Fibroblast of lung (primary cell): ENCODE measurements around the gene CCDC51. TPM values are rescaled to one million over a fixed set of nuclear protein-coding genes. Genes with fewer than 3 reads are reported as not detected.

ENCODE experiments used
- DNase-seq, 2 donors: peaks; one replicate each; pipeline versions ENCODE4 v3.0.0 to v3.0.0-alpha.2; 2010; ENCODE audit warnings: low read depth in 2 of 2
- H2AFZ ChIP-seq: 2 replicates; pipeline ENCODE4 v1.5.1; 2012; ENCODE audit warnings: low read length, control low read depth, inconsistent platforms
- H3K27ac ChIP-seq: 2 replicates; pipeline ENCODE4 v1.5.1; 2011; ENCODE audit warnings: low read length, control low read depth; ENCODE audit not compliant: insufficient read depth
- H3K27me3 ChIP-seq: 2 replicates; pipeline ENCODE4 v1.5.1; 2011; ENCODE audit warnings: mild to moderate bottlenecking, low read length; ENCODE audit not compliant: control insufficient read depth, insufficient read depth
- H3K36me3 ChIP-seq: 2 replicates; pipeline ENCODE4 v1.5.1; 2011; ENCODE audit warnings: low read length; ENCODE audit not compliant: control insufficient read depth, insufficient read depth
- H3K4me1 ChIP-seq: 2 replicates; pipeline ENCODE4 v1.5.1; 2011; ENCODE audit warnings: low read length; ENCODE audit not compliant: control insufficient read depth, insufficient read depth; ENCODE audit errors: extremely low read depth
- H3K4me2 ChIP-seq: 2 replicates; pipeline ENCODE4 v1.5.1; 2011; ENCODE audit warnings: low read length, control low read depth; ENCODE audit not compliant: insufficient read depth; ENCODE audit errors: extremely low read depth
- H3K4me3 ChIP-seq, 4 experiments: fragments of 200-600 bp in 1 of 4; sonication (generic) in 1 of 4; replicated peaks in 1 of 4; 2 replicates each; pipeline ENCODE4 v1.5.1; 2011 to 2016; ENCODE audit warnings: low read length in 4 of 4, low read depth in 3 of 4, mild to moderate bottlenecking in 3 of 4, control low read depth in 2 of 4, inconsistent platforms in 1 of 4, mixed read lengths in 1 of 4; ENCODE audit not compliant: insufficient read depth in 1 of 4; ENCODE audit errors: control extremely low read depth in 1 of 4
- H3K79me2 ChIP-seq: 2 replicates; pipeline ENCODE4 v1.5.1; 2012; ENCODE audit warnings: mild to moderate bottlenecking, low read length, inconsistent platforms; ENCODE audit not compliant: control insufficient read depth, insufficient read depth
- H3K9ac ChIP-seq: 2 replicates; pipeline ENCODE4 v1.5.1; 2011; ENCODE audit warnings: mild to moderate bottlenecking, low read length, control low read depth; ENCODE audit not compliant: insufficient read depth
- H3K9me3 ChIP-seq: 2 replicates; pipeline ENCODE4 v1.5.1; 2012; ENCODE audit warnings: low read depth, low read length; ENCODE audit not compliant: control insufficient read depth, insufficient read depth
- H4K20me1 ChIP-seq: 2 replicates; pipeline ENCODE4 v1.5.1; 2011; ENCODE audit warnings: low read length; ENCODE audit not compliant: control insufficient read depth, insufficient read depth; ENCODE audit errors: extremely low read depth
- EZH2 ChIP-seq: IDR thresholded peaks from 2 replicates; pipeline ENCODE4 v1.5.1; 2012; ENCODE audit warnings: low read length, control low read depth, mild to moderate bottlenecking; ENCODE audit errors: missing control alignments
- polyA plus RNA-seq, 2 donors: library from polyadenylated mRNA; depleted of rRNA in 1 of 2; stranded (reverse) in 1 of 2; unstranded in 1 of 2; fragments of >200 nt; gene quantifications; 2 replicates each; pipeline ENCODE4 v1.2.1, GENCODE V29; 2011 to 2012; ENCODE audit warnings: missing spikeins in 1 of 2
- total RNA-seq: library from RNA; depleted of rRNA; stranded (reverse); fragments of >200 nt; gene quantifications from 2 replicates; pipeline ENCODE4 v1.2.1, GENCODE V29; 2014
- TF ChIP-seq, protein P1 (sequence below), 2 donors: IDR thresholded peaks in 1 of 2; conservative IDR thresholded peaks in 1 of 2; 1 replicate in 1 of 2; 2 replicates in 1 of 2; pipeline ENCODE4 v1.5.1; 2011 to 2012; ENCODE audit warnings: low read length in 2 of 2, control low read depth in 1 of 2, inconsistent platforms in 1 of 2, low read depth in 1 of 2, mild to moderate bottlenecking in 1 of 2

CCDC51 gene
- total and polyA plus RNA-seq, 2 donors (not counting 1 experiment from before 2014, with no cell fraction given) = 11.9 to 27.2 TPM

DNA sequence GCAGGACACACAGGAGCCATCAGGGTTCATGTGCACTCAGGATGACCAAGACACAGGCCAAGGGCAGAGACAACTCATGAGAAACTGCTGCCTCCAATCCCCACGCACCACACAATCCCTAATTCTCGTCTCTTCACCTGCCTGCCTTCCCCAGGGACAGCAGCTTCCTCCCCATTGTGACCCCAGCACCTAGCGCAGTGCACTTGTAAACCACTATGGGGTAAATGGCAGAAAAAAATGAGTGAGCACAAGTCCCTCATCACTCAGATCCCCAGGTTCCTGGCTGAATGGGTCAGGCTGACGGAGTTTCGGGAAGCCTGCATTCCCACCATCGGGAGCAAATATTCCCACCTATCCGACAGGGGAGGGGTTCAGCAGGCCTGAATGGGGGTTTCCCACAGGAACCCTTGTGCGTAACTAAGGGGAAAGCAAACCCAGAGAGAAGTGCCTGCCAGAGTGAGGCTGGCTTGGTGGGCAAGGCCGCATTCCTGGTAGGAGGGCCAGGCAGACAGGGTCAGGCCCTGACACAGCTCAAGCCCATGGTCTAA lies 28.8 kb downstream of the CCDC51 start:
- Histone ChIP-seq H3K9me3 (no peaks in the 10 kb centered on the region), H3K4me3 (no peak overlapping the region), H3K36me3 (peaks cover 17% of the 10 kb centered on the region), H3K4me2 (no peak overlapping the region), H3K4me1 (no peaks in the 10 kb centered on the region), H3K27ac (no peak overlapping the region), H4K20me1 (no peaks in the 10 kb centered on the region), H3K79me2 (no peaks in the 10 kb centered on the region), H3K9ac (no peak overlapping the region), H2AFZ (no peak overlapping the region), H3K27me3 (no peaks in the 10 kb centered on the region)
- DNase-seq = no peak
- TF ChIP-seq EZH2 = no peak
- TF ChIP-seq, protein P1, sequence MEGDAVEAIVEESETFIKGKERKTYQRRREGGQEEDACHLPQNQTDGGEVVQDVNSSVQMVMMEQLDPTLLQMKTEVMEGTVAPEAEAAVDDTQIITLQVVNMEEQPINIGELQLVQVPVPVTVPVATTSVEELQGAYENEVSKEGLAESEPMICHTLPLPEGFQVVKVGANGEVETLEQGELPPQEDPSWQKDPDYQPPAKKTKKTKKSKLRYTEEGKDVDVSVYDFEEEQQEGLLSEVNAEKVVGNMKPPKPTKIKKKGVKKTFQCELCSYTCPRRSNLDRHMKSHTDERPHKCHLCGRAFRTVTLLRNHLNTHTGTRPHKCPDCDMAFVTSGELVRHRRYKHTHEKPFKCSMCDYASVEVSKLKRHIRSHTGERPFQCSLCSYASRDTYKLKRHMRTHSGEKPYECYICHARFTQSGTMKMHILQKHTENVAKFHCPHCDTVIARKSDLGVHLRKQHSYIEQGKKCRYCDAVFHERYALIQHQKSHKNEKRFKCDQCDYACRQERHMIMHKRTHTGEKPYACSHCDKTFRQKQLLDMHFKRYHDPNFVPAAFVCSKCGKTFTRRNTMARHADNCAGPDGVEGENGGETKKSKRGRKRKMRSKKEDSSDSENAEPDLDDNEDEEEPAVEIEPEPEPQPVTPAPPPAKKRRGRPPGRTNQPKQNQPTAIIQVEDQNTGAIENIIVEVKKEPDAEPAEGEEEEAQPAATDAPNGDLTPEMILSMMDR (conservative IDR thresholded peaks at IDR 0.05 in 1 of 2, IDR thresholded peaks at IDR 0.05 in 1 of 2; ENCODE audit: low read depth in 1 of 2, low read length in 2 of 2) = no peak

DNA sequence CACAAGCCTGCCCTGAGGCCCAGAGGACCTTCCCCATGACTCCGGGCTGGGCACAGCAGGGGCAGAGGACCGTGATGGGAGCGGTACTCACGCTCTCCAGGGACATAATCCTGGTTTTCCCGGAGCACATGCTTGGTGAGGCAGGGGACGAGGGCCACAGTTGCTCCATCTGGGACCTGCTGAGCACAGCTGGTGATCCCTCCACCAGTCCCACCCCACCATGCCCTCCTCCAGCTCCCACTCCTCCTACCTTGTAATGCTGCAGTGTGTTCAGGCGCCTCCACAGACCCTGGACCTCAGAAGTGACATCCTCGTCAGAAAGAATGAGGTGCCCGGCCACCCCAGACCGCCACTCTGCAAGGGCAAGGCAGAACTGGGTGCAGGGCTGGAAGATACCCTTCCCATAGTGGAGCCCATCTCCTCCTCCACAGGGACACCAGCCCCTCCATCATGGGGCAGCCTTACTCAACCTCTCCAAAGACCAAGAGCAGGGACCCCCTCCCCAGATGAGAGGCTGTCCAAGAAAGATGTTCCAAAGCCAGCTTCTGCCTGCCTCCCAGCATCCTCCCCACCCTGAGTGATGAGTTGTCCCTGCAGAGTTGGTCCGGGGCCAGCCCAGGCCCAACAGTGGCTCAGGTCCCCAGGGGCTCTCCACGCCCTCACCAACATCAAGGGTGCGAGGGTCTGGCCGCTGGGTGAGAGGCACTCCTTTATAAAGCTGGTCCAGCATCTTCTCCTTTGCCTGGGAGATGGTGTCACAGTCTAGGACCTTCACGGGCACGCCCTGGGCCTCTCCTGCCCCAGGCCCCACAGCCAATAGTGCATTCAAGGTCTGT lies 29.5 kb downstream of the CCDC51 start:
- no peak for DNase-seq
- Histone ChIP-seq H2AFZ (no peak overlapping the region), H3K4me1 (no peaks in the 10 kb centered on the region), H3K36me3 (peaks cover 14% of the 10 kb centered on the region), H3K9ac (no peak overlapping the region), H4K20me1 (no peaks in the 10 kb centered on the region), H3K79me2 (no peaks in the 10 kb centered on the region), H3K4me2 (no peak overlapping the region), H3K9me3 (no peaks in the 10 kb centered on the region), H3K27ac (no peak overlapping the region), H3K4me3 (no peak overlapping the region), H3K27me3 (no peaks in the 10 kb centered on the region)
- TF ChIP-seq, protein P1 (conservative IDR thresholded peaks at IDR 0.05 in 1 of 2, IDR thresholded peaks at IDR 0.05 in 1 of 2; ENCODE audit: low read depth in 1 of 2, low read length in 2 of 2) = no peak
- TF ChIP-seq EZH2 = no peak

DNA sequence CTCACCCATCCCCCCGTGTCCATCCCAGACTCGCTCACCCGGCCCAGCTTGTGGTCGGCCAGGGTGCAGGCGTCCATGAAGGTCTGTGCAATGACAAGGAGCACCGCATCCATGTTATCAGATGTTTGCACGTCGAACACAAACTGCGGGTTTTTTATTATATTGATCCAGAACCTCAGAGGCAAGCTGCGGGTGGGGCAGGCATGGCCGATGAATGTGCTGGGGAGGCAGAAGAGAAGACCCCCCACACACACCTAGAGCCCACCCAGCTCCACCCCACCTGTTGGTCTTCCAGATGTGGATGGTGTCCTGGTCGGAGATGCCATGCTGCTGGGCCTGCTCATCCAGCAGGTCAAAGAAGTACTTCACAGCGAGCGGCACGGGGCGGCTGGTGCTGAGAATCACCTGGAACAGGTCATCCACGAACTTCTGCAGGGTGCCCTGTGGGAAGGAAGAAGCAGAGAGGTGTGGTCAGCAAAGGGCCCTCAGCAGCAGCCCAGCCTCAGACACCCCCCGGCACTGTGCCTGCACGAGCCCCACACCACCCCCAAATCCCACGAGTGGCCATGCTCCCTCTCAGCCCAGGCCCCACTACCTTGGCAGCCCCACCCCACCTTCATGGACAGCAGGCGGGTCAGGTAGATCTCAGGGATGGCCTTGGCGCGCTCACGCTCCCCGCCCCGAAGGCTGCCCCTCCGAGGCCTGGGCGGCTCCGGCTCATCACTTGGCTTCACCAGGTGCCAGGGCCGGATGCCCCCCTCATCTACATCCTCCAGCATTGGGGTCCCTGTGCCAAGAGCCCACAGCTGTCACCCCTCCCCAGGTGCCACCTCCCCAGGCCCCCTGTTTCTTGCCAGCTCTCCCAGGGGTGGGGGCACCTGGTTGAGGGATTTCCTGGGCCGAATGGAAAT lies 30.4 kb downstream of the CCDC51 start:
- Histone ChIP-seq H3K9ac (no peak overlapping the region), H3K79me2 (no peaks in the 10 kb centered on the region), H3K9me3 (no peaks in the 10 kb centered on the region), H3K36me3 (peaks cover 11% of the 10 kb centered on the region), H2AFZ (no peak overlapping the region), H3K4me1 (no peaks in the 10 kb centered on the region), H3K27me3 (no peaks in the 10 kb centered on the region), H4K20me1 (no peaks in the 10 kb centered on the region), H3K4me2 (no peak overlapping the region), H3K27ac (no peak overlapping the region), H3K4me3 (no peak overlapping the region)
- no peak for TF ChIP-seq EZH2
- TF ChIP-seq, protein P1 (conservative IDR thresholded peaks at IDR 0.05 in 1 of 2, IDR thresholded peaks at IDR 0.05 in 1 of 2; ENCODE audit: low read depth in 1 of 2, low read length in 2 of 2) = no peak
- DNase-seq = no peak
